Measurements from ENCODE around the gene CCDC43.
"Not testable (repeated sequence)": the region's sequence is repeated elsewhere in the genome, so short reads cannot be mapped to it uniquely, and the experiment has no call there.

Gene CCDC43

GRCh38 chr17:44688675-44689476 lies 700 bp downstream of the CCDC43 start:
- peak overlapping the region; percentile 92 for H3K4me3 ChIP-seq (ENCODE audit: low read depth, low read length)
- no peak for TF ChIP-seq CTCF (IDR thresholded peaks at IDR 0.05; ENCODE audit: low read depth, low read length, missing control alignments)
- DNase-seq (ENCODE audit: low read depth), result no peak

- no peak overlapping the region; the same call in 1 of the 2 replicates for H3K4me3 ChIP-seq (ENCODE audit: low read depth, low read length)
- no peak for TF ChIP-seq CTCF (IDR thresholded peaks at IDR 0.05; ENCODE audit: low read depth, low read length, missing control alignments)
- no peak for DNase-seq (ENCODE audit: low read depth)
Observed at GRCh38 chr17:44688200-44688599, 1.4 kb downstream of the CCDC43 start.

DNA sequence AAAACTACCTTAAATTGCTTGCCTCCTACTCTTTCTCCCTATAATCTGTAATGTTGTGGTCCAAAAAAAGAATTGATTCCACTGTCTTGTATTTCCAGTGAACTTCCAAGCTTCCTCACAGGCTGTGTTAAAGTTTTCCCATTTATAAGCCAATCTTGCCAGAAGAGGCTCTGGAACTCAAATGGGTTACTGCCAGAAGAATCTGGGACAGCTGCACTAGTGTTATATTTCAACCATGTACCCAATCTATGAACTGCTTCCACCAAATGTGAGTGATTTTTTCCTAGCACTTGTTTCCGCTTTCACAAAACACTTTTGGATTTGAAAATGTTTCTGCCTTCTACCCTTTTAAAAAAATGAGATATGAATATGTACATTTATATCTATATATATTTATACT lies 1.8 kb downstream of the CCDC43 start:
- DNase-seq (ENCODE audit: low read depth), result no peak
- H3K4me3 ChIP-seq (ENCODE audit: low read depth, low read length), result no peak overlapping the region
- TF ChIP-seq CTCF (IDR thresholded peaks at IDR 0.05; ENCODE audit: low read depth, low read length, missing control alignments), result no peak

- not testable (repeated sequence) for DNase-seq (ENCODE audit: low read depth); H3K4me3 ChIP-seq (ENCODE audit: low read depth, low read length)
Observed at GRCh38 chr17:44683303-44683702, 6.3 kb downstream of the CCDC43 start.

DNA sequence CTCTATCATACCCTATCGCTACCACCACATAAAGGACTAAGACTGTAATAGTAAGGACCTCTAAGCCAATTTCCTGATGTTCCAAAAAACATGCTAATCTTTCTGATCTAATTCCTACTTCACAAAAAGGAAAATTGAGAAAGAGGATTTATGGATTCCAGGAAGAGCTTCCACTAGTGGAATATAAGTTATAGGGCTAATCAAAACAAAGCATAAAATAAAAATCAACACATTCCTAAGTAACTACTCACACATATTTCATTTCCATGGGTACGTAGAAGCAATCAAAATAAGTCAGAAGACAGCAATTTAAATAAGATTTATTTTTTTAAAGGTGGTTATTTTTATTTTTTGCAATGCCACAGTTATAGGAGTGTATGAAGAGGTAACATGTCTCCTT lies 12.4 kb downstream of the CCDC43 start:
- no peak for TF ChIP-seq CTCF (IDR thresholded peaks at IDR 0.05; ENCODE audit: low read depth, low read length, missing control alignments)
- no peak overlapping the region for H3K4me3 ChIP-seq (ENCODE audit: low read depth, low read length)
- no peak for DNase-seq (ENCODE audit: low read depth)

- no peak for DNase-seq (ENCODE audit: low read depth)
- no peak for TF ChIP-seq CTCF (IDR thresholded peaks at IDR 0.05; ENCODE audit: low read depth, low read length, missing control alignments)
- no peak overlapping the region for H3K4me3 ChIP-seq (ENCODE audit: low read depth, low read length)
Observed at GRCh38 chr17:44673893-44674292, 15.7 kb downstream of the CCDC43 start.

DNA sequence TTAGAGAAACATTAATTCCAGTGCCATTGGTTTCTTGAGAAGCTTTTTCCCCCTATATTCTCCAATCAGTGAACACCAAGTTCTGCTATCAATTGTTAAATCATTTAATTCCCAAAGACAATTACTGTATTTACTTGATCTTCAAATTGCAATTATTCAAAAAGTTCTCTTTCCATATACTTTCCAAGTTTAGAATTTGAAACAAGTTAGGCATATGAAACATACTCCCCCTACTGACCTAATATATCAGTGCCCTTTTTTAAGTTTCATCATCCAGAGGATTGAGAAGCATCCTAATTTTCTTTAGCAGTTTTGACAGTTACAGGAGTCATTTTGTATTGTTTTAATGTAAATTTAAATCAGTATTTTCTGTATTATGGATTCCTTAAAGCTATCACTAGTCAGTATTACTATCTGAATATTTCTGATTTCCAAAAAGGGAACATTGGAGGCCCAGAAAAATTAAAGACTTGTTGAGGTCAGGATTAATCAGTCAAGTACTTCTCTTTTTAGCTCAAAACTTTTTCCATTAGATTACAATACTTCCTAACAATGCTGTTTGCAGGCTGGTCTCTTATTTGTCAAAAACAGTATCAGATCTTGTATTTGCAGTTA lies 17.0 kb downstream of the CCDC43 start:
- no peak for DNase-seq (ENCODE audit: low read depth)
- H3K4me3 ChIP-seq (ENCODE audit: low read depth, low read length), result no peak overlapping the region
- peak; percentile 41 for TF ChIP-seq CTCF (IDR thresholded peaks at IDR 0.05; ENCODE audit: low read depth, low read length, missing control alignments)
